Nephron progenitor cell (in vitro differentiated cells): ENCODE results near the gene REX1BD.

Experiments used
- DNase-seq: peaks from one replicate; pipeline ENCODE4 v3.0.0; 2021
- H3K27ac Mint-ChIP-seq: 2 replicates; pipeline ENCODE4 v1.8.0; 2021; ENCODE audit warnings: mild to moderate bottlenecking, moderate library complexity, mixed read lengths
- H3K27me3 Mint-ChIP-seq: 2 replicates; pipeline ENCODE4 v1.8.0; 2021; ENCODE audit warnings: mild to moderate bottlenecking, low read depth, mixed read lengths; ENCODE audit not compliant: poor library complexity
- H3K36me3 Mint-ChIP-seq: 2 replicates; pipeline ENCODE4 v1.8.0; 2021; ENCODE audit warnings: low read depth, mixed read lengths
- H3K4me1 Mint-ChIP-seq: 2 replicates; pipeline ENCODE4 v1.8.0; 2021; ENCODE audit warnings: mixed read lengths
- H3K4me3 Mint-ChIP-seq: 2 replicates; pipeline ENCODE4 v1.8.0; 2021; ENCODE audit warnings: mild to moderate bottlenecking, moderate library complexity, mixed read lengths
- H3K9me3 Mint-ChIP-seq: 2 replicates; pipeline ENCODE4 v1.8.0; 2021; ENCODE audit warnings: mild to moderate bottlenecking, moderate library complexity, mixed read lengths
- TF ChIP-seq, protein P1 (sequence below): fragments of 200-600 bp; sonication (generic); IDR thresholded peaks from 2 replicates; pipeline ENCODE4 v1.5.0; 2021; ENCODE audit warnings: antibody characterized with exemption

REX1BD gene

DNA sequence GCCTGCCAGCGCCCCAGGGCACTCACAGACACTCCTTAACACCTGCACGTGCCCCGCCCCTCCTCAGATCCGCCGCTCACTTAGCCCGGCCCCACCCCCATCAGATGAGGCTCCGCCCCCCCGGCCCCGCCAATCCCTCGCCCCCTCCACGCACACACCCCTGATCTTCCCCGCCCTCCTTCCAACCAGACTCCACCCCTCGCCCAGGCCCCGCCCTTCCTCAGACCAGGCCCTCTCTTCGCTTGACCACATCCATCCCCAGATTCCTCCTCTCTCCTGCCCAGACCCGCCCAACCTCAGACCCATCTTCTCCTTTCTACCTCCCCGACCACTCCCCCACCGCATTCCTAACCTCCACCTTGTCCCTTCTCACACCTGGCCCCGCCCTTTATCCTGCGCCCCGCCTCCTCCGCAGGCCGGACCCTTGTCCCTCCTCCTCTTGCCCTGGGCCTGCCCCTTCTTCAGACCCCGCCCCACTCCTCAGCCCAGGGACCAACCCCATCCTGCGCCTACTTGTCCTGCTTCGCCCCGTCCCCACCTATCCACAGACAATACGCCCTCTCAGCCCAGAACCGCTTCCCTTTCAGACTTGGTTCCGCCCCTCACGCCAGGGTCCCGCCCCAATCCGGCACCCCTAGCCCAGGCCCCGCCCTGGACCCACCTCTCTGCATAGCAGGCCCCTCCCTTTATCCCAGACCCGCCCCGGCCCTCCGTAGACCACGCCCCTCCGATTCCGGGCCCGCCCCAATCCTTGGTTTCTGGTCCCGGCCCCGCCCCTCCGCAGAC is 47.8 kb downstream of the REX1BD start:
- TF ChIP-seq, protein P1, sequence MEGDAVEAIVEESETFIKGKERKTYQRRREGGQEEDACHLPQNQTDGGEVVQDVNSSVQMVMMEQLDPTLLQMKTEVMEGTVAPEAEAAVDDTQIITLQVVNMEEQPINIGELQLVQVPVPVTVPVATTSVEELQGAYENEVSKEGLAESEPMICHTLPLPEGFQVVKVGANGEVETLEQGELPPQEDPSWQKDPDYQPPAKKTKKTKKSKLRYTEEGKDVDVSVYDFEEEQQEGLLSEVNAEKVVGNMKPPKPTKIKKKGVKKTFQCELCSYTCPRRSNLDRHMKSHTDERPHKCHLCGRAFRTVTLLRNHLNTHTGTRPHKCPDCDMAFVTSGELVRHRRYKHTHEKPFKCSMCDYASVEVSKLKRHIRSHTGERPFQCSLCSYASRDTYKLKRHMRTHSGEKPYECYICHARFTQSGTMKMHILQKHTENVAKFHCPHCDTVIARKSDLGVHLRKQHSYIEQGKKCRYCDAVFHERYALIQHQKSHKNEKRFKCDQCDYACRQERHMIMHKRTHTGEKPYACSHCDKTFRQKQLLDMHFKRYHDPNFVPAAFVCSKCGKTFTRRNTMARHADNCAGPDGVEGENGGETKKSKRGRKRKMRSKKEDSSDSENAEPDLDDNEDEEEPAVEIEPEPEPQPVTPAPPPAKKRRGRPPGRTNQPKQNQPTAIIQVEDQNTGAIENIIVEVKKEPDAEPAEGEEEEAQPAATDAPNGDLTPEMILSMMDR = no peak
- Mint-ChIP-seq H3K36me3 (no peaks in the 10 kb centered on the region), H3K27me3 (peaks cover 6% of the 10 kb centered on the region), H3K4me1 (peaks cover 28% of the 10 kb centered on the region), H3K27ac (peak overlapping the region; percentile 29), H3K9me3 (no peaks in the 10 kb centered on the region), H3K4me3 (peak overlapping the region; percentile 86)
- DNase-seq = peak; percentile 100

DNA sequence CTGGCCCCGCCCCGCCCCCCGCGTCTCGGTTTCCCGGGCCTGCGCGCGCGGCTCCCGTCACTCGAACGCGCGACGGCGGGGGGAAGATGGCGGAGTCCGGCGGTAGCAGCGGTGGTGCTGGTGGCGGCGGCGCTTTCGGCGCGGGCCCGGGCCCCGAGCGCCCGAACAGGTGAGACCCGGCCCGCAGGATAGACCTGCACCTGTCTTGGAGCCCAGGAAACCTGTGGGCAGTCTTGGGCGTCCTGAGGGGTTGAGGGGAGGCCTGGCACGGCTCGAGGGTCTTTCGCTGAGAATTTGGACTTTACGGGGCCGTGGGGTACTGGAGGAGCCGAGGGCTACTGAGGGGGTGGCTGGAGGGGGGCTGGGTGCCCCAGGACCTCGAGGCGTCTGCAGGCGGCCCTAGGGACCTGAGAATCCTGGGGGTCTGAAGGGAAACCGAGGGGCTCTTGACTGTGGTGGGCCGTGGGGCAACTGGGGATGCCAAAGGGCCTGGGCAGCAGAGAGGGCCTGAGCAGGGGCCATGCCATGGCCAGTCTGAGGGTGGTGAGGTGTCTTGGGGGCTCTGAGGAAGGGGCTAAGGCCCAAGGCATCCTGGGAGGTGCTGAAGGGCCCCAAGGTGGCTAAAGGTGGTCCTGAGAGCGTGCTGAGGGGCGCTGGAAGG is 48.5 kb downstream of the REX1BD start, which contains the start of gene KLHL26:
Gene KLHL26, plus strand, starts transcription at position 60 of the 661 bp plus-strand sequence. Its CDS starts 27 bp downstream, at position 87.
- no peak for DNase-seq
- Mint-ChIP-seq H3K4me1 (peaks cover 28% of the 10 kb centered on the region), H3K27me3 (peaks cover 6% of the 10 kb centered on the region), H3K4me3 (peak within 1 kb of the TSS; percentile 86), H3K36me3 (no peaks in the 10 kb centered on the region), H3K9me3 (no peaks in the 10 kb centered on the region), H3K27ac (peak within 1 kb of the TSS; percentile 29)
- TF ChIP-seq, protein P1 = no peak

DNA sequence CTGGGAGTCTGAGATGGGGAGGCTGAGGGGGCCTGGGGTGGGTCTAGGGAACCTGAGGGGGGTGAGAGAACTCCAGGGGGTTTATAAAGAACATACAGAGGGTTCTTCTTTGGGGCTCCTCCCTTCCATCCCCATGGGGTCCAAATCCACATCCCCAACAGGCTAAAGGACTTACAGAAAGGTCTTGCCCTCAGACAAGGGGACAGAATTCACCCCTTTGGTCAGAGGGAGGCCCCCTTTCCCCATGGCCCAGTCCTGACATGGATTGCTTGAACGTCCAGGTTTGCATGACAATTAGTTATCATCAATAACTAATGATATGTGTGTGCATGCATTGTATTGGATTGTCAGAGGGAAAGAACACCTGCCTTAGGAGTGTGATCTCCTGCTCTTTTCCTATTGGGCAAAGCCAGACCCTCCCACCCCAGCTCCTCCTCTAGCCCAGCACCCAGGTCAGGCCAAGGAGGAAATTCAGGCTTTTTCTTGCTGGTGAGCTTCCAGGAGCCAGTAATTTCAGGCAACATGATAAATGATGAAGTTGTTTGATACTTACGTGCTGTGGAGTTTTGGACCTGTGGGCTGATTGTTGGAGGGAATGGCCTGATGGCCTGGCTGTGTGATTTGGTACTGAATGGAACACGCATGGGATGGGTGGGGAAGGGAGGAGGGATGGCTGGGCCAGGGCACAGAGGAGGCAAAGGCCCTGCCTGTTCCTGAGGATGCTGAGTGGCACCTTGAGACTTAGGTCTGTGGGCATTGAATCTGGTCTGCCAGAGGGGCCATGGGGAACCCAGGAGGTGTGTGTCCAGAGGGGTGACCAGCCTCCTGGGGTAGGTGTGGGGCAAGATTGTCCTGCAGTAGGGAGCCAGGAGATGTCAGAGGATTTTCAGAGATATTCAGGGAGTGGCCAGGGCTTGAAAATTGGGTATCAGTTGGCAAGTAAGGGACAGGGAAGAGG is 49.4 kb downstream of the REX1BD start:
- DNase-seq = no peak
- H3K27me3 Mint-ChIP-seq = peaks cover 6% of the 10 kb centered on the region
- H3K4me1 Mint-ChIP-seq = peaks cover 28% of the 10 kb centered on the region
- peak overlapping the region; percentile 86 for H3K4me3 Mint-ChIP-seq
- TF ChIP-seq, protein P1 = no peak
- no peaks in the 10 kb centered on the region for H3K36me3 Mint-ChIP-seq
- no peak overlapping the region for H3K27ac Mint-ChIP-seq
- no peaks in the 10 kb centered on the region for H3K9me3 Mint-ChIP-seq

DNA sequence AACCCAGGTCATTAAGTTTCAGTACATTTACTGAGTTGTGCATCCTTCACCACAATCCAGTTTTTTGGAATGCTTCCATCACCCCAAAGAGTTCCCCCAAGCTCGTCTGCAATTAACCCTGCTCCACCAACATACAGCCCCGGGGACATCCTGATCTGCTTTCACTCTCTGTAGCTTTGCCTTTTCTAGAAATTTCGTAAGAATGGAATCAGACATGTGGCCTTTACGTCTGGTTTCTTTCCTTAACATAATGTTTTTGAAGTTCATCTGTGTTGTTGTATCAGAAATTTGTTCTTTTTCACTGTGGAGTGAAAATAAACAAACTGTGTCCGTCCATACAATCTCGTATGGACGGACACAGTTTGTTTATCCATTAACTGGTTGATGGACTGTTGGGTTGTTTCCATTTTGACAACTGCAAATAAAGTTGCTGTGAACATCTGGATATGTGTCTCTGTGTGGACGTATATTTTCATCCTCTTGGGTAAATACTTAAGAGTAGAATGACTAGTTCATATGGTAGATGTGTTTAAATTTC is 51.2 kb downstream of the REX1BD start:
- Mint-ChIP-seq H3K9me3 (no peaks in the 10 kb centered on the region), H3K36me3 (peaks cover 4% of the 10 kb centered on the region), H3K4me1 (peaks cover 28% of the 10 kb centered on the region), H3K4me3 (no peak overlapping the region), H3K27ac (no peak overlapping the region), H3K27me3 (peaks cover 5% of the 10 kb centered on the region)
- TF ChIP-seq, protein P1 = no peak
- no peak for DNase-seq
